HL-60 (cell line): ENCODE measurements around the gene AKR7A3.

Source experiments
- DNase-seq, 2 experiments: peaks; one replicate each; pipeline ENCODE4 v3.0.0-alpha.2; 2010 to 2020; ENCODE audit warnings: low read depth in 1 of 2, low spot score in 1 of 2
- H3K27ac ChIP-seq: fragments of 250-450 bp; sonication (Bioruptor Pico); replicated peaks from 2 replicates; pipeline ENCODE4 v1.5.1; 2020; ENCODE audit warnings: mild to moderate bottlenecking, moderate library complexity
- H3K27me3 ChIP-seq: fragments of 250-450 bp; sonication (Bioruptor Pico); 2 replicates; pipeline ENCODE4 v1.5.1; 2021; ENCODE audit warnings: mild to moderate bottlenecking, moderate library complexity; ENCODE audit not compliant: insufficient read depth, poor library complexity, severe bottlenecking
- H3K4me3 ChIP-seq: replicated peaks from 2 replicates; pipeline ENCODE4 v1.5.1; 2011; ENCODE audit warnings: mild to moderate bottlenecking, control low read depth, low read length; ENCODE audit not compliant: insufficient read depth
- GABPA ChIP-seq: IDR thresholded peaks from 2 replicates; pipeline ENCODE4 v1.6.1; 2012; ENCODE audit warnings: low read depth
- POLR2AphosphoS5 ChIP-seq: IDR thresholded peaks from 2 replicates; pipeline ENCODE4 v1.6.1; 2012; ENCODE audit warnings: low read depth
- SPI1 ChIP-seq: IDR thresholded peaks from 2 replicates; pipeline ENCODE4 v1.6.1; 2012; ENCODE audit warnings: low read depth, mild to moderate bottlenecking, borderline replicate concordance
- TF ChIP-seq, protein P1 (sequence below): IDR thresholded peaks from 2 replicates; pipeline ENCODE4 v1.6.1; 2012; ENCODE audit warnings: low read depth; ENCODE audit not compliant: insufficient replicate concordance
- TF ChIP-seq, protein P2 (sequence below): IDR thresholded peaks from one replicate; pipeline ENCODE4 v1.5.1; 2011; ENCODE audit warnings: low read length, control low read depth, inconsistent platforms; ENCODE audit not compliant: insufficient read depth

Gene AKR7A3

DNA sequence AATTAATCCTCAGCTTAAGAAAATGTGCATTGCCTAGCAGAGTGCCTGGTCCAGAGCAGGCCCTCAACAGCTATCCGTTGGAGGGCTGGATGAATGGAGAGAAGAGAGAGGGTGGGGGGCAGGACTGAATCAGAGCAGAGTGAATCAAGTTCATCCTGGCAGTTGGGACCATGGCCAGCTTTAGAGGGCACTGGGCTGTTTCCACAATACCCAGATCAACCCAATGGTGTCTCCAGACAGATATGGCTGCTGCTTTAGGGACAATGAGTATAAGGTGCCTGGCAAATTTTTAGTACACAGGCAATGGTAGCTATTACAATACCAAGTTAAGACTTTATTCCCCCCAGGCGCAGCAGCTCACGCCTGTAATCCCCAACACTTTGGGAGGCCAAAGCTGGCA lies 54.3 kb downstream of the AKR7A3 start:
- TF ChIP-seq POLR2AphosphoS5 (no peak), SPI1 (no peak), GABPA (no peak)
- TF ChIP-seq, protein P1, sequence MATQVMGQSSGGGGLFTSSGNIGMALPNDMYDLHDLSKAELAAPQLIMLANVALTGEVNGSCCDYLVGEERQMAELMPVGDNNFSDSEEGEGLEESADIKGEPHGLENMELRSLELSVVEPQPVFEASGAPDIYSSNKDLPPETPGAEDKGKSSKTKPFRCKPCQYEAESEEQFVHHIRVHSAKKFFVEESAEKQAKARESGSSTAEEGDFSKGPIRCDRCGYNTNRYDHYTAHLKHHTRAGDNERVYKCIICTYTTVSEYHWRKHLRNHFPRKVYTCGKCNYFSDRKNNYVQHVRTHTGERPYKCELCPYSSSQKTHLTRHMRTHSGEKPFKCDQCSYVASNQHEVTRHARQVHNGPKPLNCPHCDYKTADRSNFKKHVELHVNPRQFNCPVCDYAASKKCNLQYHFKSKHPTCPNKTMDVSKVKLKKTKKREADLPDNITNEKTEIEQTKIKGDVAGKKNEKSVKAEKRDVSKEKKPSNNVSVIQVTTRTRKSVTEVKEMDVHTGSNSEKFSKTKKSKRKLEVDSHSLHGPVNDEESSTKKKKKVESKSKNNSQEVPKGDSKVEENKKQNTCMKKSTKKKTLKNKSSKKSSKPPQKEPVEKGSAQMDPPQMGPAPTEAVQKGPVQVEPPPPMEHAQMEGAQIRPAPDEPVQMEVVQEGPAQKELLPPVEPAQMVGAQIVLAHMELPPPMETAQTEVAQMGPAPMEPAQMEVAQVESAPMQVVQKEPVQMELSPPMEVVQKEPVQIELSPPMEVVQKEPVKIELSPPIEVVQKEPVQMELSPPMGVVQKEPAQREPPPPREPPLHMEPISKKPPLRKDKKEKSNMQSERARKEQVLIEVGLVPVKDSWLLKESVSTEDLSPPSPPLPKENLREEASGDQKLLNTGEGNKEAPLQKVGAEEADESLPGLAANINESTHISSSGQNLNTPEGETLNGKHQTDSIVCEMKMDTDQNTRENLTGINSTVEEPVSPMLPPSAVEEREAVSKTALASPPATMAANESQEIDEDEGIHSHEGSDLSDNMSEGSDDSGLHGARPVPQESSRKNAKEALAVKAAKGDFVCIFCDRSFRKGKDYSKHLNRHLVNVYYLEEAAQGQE: no peak
- TF ChIP-seq, protein P2, sequence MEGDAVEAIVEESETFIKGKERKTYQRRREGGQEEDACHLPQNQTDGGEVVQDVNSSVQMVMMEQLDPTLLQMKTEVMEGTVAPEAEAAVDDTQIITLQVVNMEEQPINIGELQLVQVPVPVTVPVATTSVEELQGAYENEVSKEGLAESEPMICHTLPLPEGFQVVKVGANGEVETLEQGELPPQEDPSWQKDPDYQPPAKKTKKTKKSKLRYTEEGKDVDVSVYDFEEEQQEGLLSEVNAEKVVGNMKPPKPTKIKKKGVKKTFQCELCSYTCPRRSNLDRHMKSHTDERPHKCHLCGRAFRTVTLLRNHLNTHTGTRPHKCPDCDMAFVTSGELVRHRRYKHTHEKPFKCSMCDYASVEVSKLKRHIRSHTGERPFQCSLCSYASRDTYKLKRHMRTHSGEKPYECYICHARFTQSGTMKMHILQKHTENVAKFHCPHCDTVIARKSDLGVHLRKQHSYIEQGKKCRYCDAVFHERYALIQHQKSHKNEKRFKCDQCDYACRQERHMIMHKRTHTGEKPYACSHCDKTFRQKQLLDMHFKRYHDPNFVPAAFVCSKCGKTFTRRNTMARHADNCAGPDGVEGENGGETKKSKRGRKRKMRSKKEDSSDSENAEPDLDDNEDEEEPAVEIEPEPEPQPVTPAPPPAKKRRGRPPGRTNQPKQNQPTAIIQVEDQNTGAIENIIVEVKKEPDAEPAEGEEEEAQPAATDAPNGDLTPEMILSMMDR: no peak
- H3K27ac ChIP-seq: no peak overlapping the region
- DNase-seq: no peak
- no peak overlapping the region for H3K4me3 ChIP-seq
- no peaks in the 10 kb centered on the region for H3K27me3 ChIP-seq
